Activated CD8-positive, alpha-beta memory T cell treated with anti-CD3 and anti-CD28 coated beads for 1 hour (primary cell): Measurements from ENCODE around the gene CCNE1.
"Not testable (repeated sequence)": the region's sequence is repeated elsewhere in the genome, so short reads cannot be mapped to it uniquely, and the experiment has no call there.

ENCODE experiments used
- DNase-seq, 2 donors: peaks; one replicate each; pipeline ENCODE4 v3.0.0-alpha.2; 2020; ENCODE audit warnings: low read depth in 1 of 2; ENCODE audit errors: extremely low read depth in 1 of 2

Gene CCNE1

GRCh38 chr19:29785955-29786589 lies 25.7 kb upstream of the CCNE1 start:
- DNase-seq: no peak

GRCh38 chr19:29787281-29787680 lies 24.5 kb upstream of the CCNE1 start:
- no peak for DNase-seq

- no peak for DNase-seq
Measured at GRCh38 chr19:29789007-29789406, 22.8 kb upstream of the CCNE1 start.

- DNase-seq: no peak
Measured at GRCh38 chr19:29793116-29793727, 18.6 kb upstream of the CCNE1 start.

GRCh38 chr19:29794490-29794889 lies 17.3 kb upstream of the CCNE1 start:
- not testable (repeated sequence) for DNase-seq

GRCh38 chr19:29795461-29796172 lies 16.2 kb upstream of the CCNE1 start:
- no peak for DNase-seq

- no peak for DNase-seq
Measured at GRCh38 chr19:29796173-29796573, 15.6 kb upstream of the CCNE1 start.

GRCh38 chr19:29798774-29799497 lies 12.9 kb upstream of the CCNE1 start:
- DNase-seq: no peak

- DNase-seq: no peak
Measured at GRCh38 chr19:29800100-29800825, 11.5 kb upstream of the CCNE1 start.

GRCh38 chr19:29803951-29804350 lies 7.8 kb upstream of the CCNE1 start:
- DNase-seq: not testable (repeated sequence)

GRCh38 chr19:29804493-29804892 lies 7.3 kb upstream of the CCNE1 start:
- no peak for DNase-seq

- no peak for DNase-seq
Measured at GRCh38 chr19:29805031-29805965, 6.5 kb upstream of the CCNE1 start.

- DNase-seq: no peak
Measured at GRCh38 chr19:29806098-29806866, 5.5 kb upstream of the CCNE1 start.

GRCh38 chr19:29807178-29807577 lies 4.6 kb upstream of the CCNE1 start:
- DNase-seq: no peak

GRCh38 chr19:29807870-29808405 lies 3.9 kb upstream of the CCNE1 start:
- no peak for DNase-seq

GRCh38 chr19:29809795-29810503 lies 1.8 kb upstream of the CCNE1 start:
- DNase-seq: no peak

GRCh38 chr19:29810504-29810871 lies 1.3 kb upstream of the CCNE1 start:
- no peak for DNase-seq
